GM03348 (cell line): ENCODE measurements around the gene GRIK4.
"Not testable (repeated sequence)": the region's sequence is repeated elsewhere in the genome, so short reads cannot be mapped to it uniquely, and the experiment has no call there.

Experiments
- DNase-seq: peaks from one replicate; pipeline ENCODE4 v3.0.0; 2012; ENCODE audit warnings: low spot score

GRIK4 gene

DNA sequence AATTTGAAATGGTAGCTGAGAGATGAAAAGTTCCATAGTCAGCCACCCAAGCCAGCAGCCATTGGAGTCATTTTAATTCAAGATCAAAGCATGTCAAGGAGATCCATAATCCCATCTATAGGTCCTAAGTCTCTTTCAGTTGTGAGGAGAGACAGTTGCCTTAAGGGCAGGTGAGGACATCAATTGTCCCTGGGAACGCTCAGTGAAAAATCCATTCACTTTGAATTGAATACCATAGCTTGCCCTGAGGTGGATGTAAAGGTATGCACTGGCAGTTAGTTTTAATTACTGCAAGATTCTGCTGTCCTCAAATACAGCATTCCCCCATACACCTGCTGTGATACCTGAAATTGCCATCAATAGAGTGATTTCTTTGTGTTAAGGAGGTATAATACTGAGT is 487.0 kb downstream of the GRIK4 start:
- DNase-seq = no peak

DNA sequence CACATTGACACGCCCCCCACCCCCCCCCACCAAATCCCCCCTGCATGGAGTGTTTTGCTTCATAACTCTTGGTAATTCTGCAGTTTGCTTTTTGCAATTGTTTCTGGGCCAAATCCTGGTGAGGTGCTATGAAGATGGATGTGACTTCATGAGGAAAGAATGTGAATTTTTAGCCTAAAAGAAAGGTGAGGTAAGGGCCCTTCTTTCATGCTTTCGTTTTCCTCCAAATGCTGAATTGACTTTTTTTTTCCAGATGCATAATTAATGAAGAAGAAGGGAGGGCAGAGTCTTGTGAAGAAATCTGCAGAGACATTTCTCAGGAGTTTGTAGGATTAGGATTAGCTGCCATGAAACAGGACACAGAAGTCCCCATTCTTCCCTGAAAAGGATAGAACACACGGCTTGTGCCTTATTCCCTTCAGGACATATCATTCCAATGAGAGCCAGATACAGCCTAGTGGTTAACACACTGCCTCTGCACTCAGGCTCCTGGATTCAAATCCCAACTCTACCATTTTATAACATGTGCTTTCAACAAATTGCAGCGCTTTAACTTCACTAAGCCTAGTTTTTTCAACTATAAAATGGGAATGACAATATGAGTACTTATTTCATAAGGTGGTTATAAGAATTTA is 492.8 kb downstream of the GRIK4 start:
- no peak for DNase-seq

DNA sequence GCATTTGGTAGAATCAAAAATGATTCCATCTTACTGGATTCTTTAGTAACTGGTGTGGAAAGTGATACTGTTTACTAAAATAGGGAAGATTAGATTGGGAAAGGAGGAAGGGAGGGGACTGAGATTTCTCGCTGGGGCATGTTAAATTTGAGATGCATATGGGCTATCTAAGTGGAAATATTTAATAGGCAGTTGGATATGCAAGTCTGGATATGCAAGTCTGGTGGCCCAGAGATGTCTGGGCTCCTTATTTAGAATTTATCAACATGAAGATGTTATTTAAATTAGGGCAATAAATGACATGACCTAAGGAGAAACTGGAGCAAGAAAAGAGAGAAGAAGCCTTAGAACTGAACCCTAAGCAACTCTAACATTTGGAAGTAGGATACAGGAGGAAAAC is 495.4 kb downstream of the GRIK4 start:
- no peak for DNase-seq

- DNase-seq = no peak
Observed at GRCh38 chr11:121008551-121008950, 497.0 kb downstream of the GRIK4 start.

DNA sequence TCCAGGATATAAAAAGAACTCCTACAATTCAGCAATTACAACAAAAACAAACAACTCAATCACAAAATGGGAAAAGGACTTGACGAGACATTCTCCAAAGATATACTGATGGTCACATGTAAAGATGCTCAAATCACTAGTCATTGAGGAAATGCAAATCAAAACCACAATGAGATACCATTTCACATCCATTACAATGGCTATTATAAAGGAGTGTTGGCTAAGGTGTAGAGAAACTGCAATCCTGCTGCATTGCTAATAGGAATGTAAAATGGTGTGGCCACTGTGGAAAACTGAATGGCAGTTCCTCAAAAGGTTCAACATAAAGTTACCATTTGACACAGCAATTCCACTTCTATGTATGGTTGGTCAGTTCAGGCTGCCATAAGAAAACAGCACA is 500.5 kb downstream of the GRIK4 start:
- no peak for DNase-seq

DNA sequence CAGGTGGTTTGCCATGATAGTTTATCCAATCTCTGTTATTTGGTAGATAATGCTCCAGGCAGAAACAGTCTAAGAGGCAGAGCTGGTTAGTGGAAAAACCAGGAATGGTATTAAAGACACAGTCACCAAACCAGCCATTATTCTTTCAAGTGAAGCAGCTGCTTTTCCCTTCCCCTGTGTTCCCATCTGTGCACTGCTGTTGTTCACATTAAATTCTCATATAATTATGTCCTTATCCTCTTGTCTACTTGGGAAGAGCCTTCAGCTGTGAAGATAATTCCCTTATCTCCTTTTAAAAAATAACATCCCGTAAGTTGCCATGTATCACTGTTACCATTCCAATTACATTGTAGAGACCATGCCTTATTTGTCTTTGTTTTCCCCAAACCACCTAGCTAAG is 507.2 kb downstream of the GRIK4 start:
- DNase-seq = no peak

DNA sequence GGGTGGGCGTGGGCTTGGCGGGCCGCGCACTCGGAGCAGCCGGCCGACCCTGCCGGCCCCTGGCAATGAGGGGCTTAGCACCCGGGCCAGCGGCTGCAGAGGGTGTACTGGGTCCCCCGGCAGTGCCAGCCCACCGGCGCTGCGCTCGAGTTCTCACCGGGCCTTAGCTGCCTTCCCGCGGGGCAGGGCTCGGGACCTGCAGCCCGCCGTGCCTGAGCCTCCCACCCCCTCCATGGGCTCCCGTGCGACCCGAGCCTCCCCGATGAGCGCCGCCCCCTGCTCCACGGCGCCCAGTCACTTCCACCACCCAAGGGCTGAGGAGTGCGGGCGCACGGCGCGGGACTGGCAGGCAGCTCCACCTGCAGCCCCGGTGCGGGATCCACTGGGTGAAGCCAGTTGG is 510.2 kb downstream of the GRIK4 start:
- not testable (repeated sequence) for DNase-seq

DNA sequence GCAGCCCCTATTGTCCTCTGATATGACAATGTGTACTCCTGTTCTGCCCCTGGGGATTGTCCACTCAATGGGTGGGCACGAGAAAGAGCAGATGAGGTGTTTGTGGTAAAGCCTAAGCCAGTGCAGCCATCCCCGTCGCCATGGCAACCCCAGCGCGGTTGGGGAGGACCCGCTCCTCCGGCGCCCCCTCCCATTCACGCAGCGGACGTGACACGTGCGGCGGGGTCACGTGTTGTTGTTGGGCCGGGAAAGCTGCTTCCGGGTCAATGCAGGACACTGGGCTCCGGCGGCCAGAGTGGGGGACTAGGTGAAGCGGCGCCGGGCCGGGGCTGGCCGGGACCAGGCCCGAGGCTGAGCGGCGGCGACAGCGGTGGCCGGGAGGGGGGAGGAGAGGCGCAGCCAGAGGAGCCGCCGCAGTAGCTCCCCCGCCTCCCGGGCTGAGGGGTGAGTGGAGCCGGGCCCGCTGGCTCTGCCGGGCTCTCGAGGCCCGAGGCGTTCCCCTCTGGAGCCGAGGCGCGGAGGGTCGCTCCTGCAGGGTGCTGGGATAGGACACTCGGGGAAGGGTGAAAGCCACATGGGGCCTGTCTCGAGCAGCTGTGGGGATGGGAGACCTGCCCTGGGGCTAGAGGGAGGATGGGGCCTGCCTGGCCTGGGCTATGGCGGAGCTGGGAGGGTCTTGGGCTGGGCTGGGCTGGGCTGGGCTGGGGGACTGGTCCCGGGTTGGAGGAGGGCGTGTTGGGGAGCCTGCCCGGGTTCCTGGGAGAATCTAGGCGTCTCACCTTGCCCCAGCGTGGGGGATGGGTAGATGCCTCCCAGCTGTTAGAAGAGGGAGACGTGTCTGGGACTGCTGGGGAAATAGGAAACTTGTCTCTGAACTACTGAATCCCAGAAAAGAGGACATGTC is 512.6 kb downstream of the GRIK4 start, which contains the start of gene TBCEL:
Gene TBCEL (plus strand): TSS at position 255 of the 904 bp plus-strand sequence. CDS start 21,589 bp downstream, outside the sequence.
- DNase-seq = peak; percentile 97

- peak; percentile 40 for DNase-seq
Observed at GRCh38 chr11:121024989-121025388, 513.4 kb downstream of the GRIK4 start.

GRCh38 chr11:121029153-121029552 is 517.6 kb downstream of the GRIK4 start:
- DNase-seq = no peak

- DNase-seq = no peak
Observed at GRCh38 chr11:121029813-121030445, 518.4 kb downstream of the GRIK4 start.

GRCh38 chr11:121031167-121031566 is 519.6 kb downstream of the GRIK4 start:
- no peak for DNase-seq

DNA sequence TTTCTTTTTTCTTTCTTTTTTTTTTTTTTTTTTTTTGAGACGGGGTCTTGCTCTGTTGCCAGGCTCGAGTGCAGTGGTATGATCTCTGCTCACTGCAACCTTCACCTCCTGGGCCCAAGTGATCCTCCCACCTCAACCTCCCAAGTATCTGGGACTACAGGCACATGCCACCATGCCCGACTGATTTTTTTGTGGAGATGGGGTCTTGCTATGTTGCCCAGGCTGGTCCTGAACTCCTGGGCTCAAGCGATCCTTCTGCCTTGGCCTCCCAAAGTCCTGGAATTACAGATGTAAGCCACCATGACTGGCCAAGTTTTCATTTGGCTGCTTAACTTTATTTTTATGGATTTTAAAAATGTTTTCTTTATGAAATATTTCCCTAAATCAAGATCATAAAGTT is 520.1 kb downstream of the GRIK4 start:
- DNase-seq = not testable (repeated sequence)

GRCh38 chr11:121032546-121032945 is 521.0 kb downstream of the GRIK4 start:
- DNase-seq = no peak

DNA sequence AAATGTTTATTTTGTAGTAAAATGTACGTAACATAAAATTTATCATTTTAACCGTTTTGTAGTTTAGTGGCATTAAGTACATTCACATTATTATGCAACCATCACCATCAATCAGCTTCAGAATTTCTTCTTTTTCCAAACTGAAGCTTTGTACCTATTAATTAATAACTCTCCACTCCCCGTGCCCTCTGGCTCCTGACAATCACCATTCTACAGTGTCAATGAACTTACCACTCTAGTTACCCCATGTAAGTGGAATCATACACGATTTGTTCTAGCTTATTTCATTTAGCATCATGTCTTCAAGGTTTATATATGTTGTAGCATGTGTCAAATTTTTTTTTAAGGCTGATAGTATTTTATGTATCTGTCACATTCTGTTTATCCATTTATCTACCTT is 522.1 kb downstream of the GRIK4 start:
- DNase-seq = no peak

DNA sequence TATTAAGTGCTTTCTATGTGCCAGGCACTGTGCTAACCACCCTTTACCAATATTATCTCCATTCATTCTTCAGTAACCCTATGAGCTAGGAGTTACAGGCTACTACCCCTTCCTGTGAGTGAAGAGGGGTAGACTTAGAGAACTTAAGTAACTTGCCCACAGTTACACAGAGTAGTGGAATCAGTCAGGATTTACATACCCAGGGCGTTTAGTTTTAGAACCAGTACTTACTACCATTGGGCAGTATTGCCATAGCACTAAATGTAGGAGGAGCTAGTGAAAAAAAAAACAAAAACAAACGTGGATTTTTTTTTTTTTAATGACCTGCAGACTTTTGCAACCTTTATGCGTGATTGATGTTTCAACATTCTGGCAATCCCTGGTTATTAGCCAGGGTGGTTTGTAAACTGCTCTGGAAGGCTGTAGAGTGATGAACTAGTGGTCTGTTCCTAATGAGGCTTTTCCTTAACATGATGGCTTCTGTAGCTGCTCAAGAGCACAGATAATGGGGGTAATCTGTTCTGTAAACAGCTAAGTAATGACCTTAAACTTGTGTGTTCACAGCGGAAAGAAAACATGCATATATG is 523.7 kb downstream of the GRIK4 start:
- no peak for DNase-seq

DNA sequence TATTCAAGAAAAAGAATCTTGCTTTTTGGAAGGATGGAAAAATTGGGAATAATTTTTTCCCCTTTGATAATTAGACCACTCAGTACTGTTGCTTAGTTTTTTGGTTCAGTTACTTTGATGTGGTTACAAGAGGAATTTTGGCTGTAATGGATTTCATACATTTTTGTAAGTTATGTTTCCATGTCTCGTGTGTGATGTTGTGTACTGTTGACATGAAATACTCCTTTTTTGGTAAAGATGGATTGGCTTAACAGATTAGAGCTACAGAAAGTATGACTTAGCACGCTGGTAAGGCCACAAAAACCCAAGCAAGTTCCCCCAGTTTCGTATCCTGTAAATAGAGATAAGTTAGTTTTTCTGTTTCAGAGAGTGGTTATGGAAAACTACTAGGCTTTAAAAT is 524.2 kb downstream of the GRIK4 start:
- no peak for DNase-seq

DNA sequence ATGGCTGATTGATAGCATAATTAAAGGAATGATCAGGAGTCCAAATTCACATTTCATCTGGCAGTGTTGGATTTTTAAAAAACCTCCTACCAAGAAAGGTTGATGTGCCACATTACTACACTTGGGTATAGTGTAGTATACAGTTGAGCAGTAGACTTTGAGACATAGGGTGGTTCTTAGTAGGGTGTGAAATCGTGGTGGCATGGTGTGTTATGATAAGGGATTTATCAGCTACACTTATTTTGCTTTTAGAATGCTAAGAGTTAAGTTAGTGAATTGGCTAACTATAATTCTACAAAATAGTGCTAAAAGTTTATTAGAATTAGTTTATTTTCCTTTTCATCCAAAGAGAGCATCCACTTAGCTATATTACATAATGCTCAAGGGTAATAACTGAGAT is 525.5 kb downstream of the GRIK4 start:
- no peak for DNase-seq
